Stimulated activated CD4-positive, alpha-beta T cell treated with anti-CD3 and anti-CD28 coated beads, Interleukin-12 subunit alpha, Interleukin-12 subunit beta, amount 100 ng/mL, for 24 hours (primary cell): Measurements from ENCODE around the gene TMEM131.
"Not testable (repeated sequence)": the region's sequence is repeated elsewhere in the genome, so short reads cannot be mapped to it uniquely, and the experiment has no call there.

Experiments
- DNase-seq, 2 experiments: peaks; one replicate each; pipeline ENCODE4 v3.0.0-alpha.2; 2020; ENCODE audit warnings: low read depth in 2 of 2

The TMEM131 gene

GRCh38 chr2:98022067-98022466, 26.3 kb upstream of the TMEM131 start:
- not testable (repeated sequence) for DNase-seq

GRCh38 chr2:98020992-98021713, 25.4 kb upstream of the TMEM131 start:
- DNase-seq = no peak

- DNase-seq = no peak
Measured at GRCh38 chr2:98020516-98020915, 24.8 kb upstream of the TMEM131 start.

GRCh38 chr2:98016908-98017670, 21.3 kb upstream of the TMEM131 start:
- no peak for DNase-seq

- no peak for DNase-seq
Measured at GRCh38 chr2:98015671-98016070, 19.9 kb upstream of the TMEM131 start.

GRCh38 chr2:98014379-98014778, 18.6 kb upstream of the TMEM131 start:
- DNase-seq = no peak

GRCh38 chr2:98013407-98014042, 17.8 kb upstream of the TMEM131 start:
- no peak for DNase-seq

- peak; percentile 12 to 48 for DNase-seq
Measured at GRCh38 chr2:98012561-98012991, 16.8 kb upstream of the TMEM131 start.

- no peak for DNase-seq
Measured at GRCh38 chr2:98009887-98010760, 14.4 kb upstream of the TMEM131 start.

GRCh38 chr2:98008415-98008814, 12.7 kb upstream of the TMEM131 start:
- no peak for DNase-seq

- no peak for DNase-seq
Measured at GRCh38 chr2:98006378-98006777, 10.6 kb upstream of the TMEM131 start.

GRCh38 chr2:98004613-98005012, 8.9 kb upstream of the TMEM131 start:
- no peak for DNase-seq

GRCh38 chr2:98004047-98004446, 8.3 kb upstream of the TMEM131 start:
- DNase-seq = no peak

- no peak for DNase-seq
Measured at GRCh38 chr2:97999536-97999935, 3.8 kb upstream of the TMEM131 start.

- no peak for DNase-seq
Measured at GRCh38 chr2:97998431-97999005, 2.8 kb upstream of the TMEM131 start.

- no peak for DNase-seq
Measured at GRCh38 chr2:97997784-97998392, 2.1 kb upstream of the TMEM131 start.

- DNase-seq = no peak
Measured at GRCh38 chr2:97996679-97997078, 931 bp upstream of the TMEM131 start.

GRCh38 chr2:97995026-97995733, 568 bp downstream of the TMEM131 start:
- peak; percentile 17 to 32 for DNase-seq

GRCh38 chr2:97994476-97994875, 1.3 kb downstream of the TMEM131 start:
- no peak for DNase-seq

GRCh38 chr2:97993926-97994325, 1.8 kb downstream of the TMEM131 start:
- DNase-seq = no peak
